ENCODE data around the gene RMDN3. TPM values are rescaled to one million over a fixed set of nuclear protein-coding genes. Genes with fewer than 3 reads are reported as not detected.

The RMDN3 gene
- polyA plus RNA-seq, 1 donor = 24.4 TPM

- no peak for DNase-seq
Observed at GRCh38 chr15:40747685-40748631, 7.1 kb downstream of the RMDN3 start.

GRCh38 chr15:40746916-40747418 is 8.1 kb downstream of the RMDN3 start:
- no peak for DNase-seq

GRCh38 chr15:40744815-40745152 is 10.3 kb downstream of the RMDN3 start:
- no peak for DNase-seq

GRCh38 chr15:40743921-40744814 is 10.9 kb downstream of the RMDN3 start:
- no peak for DNase-seq

- no peak for DNase-seq
Observed at GRCh38 chr15:40743485-40743901, 11.6 kb downstream of the RMDN3 start.

- DNase-seq = no peak
Observed at GRCh38 chr15:40739854-40740253, 15.2 kb downstream of the RMDN3 start.

- DNase-seq = no peak
Observed at GRCh38 chr15:40739047-40739446, 16.0 kb downstream of the RMDN3 start.

- no peak for DNase-seq
Observed at GRCh38 chr15:40737048-40737447, 18.0 kb downstream of the RMDN3 start.

- DNase-seq = no peak
Observed at GRCh38 chr15:40736575-40736974, 18.5 kb downstream of the RMDN3 start.

- peak; percentile 39 for DNase-seq
Observed at GRCh38 chr15:40731034-40731433, 24.0 kb downstream of the RMDN3 start.

GRCh38 chr15:40723919-40724318 is 31.1 kb downstream of the RMDN3 start:
- DNase-seq = no peak

- no peak for DNase-seq
Observed at GRCh38 chr15:40722934-40723333, 32.1 kb downstream of the RMDN3 start.

- no peak for DNase-seq
Observed at GRCh38 chr15:40722354-40722753, 32.7 kb downstream of the RMDN3 start.

- DNase-seq = no peak
Observed at GRCh38 chr15:40721701-40722100, 33.4 kb downstream of the RMDN3 start.

- DNase-seq = no peak
Observed at GRCh38 chr15:40716165-40716564, 38.9 kb downstream of the RMDN3 start.

GRCh38 chr15:40714144-40714543 is 40.9 kb downstream of the RMDN3 start:
- no peak for DNase-seq

GRCh38 chr15:40706121-40706520 is 48.9 kb downstream of the RMDN3 start:
- no peak for DNase-seq

GRCh38 chr15:40702077-40702476 is 53.0 kb downstream of the RMDN3 start:
- no peak for DNase-seq

GRCh38 chr15:40697916-40698315 is 57.1 kb downstream of the RMDN3 start:
- no peak for DNase-seq

GRCh38 chr15:40696228-40696627 is 58.8 kb downstream of the RMDN3 start:
- no peak for DNase-seq

- DNase-seq = no peak
Observed at GRCh38 chr15:40695469-40695890, 59.6 kb downstream of the RMDN3 start.

- peak; percentile 95 for DNase-seq
Observed at GRCh38 chr15:40694688-40695468, 60.2 kb downstream of the RMDN3 start, which contains the start of gene RAD51. Gene RAD51, plus strand, starts transcription at chr15:40695174. Its CDS starts 3,585 bp downstream, at chr15:40698759.
